Keratinocyte (primary cell): ENCODE data around the gene AAMP.

Experiments used
- EZH2 ChIP-seq: IDR thresholded peaks from one replicate; pipeline ENCODE4 v1.6.1; 2012; ENCODE audit warnings: inconsistent platforms, mild to moderate bottlenecking, low read length, moderate library complexity
- TF ChIP-seq, protein P1 (sequence below), 3 experiments: IDR thresholded peaks in 1 of 3; conservative IDR thresholded peaks in 1 of 3; optimal IDR thresholded peaks in 1 of 3; 2 replicates in 2 of 3; 3 replicates in 1 of 3; pipeline versions ENCODE3 to v1.5.1; 2011; ENCODE audit warnings: low read length in 3 of 3, mild to moderate bottlenecking in 3 of 3, moderate library complexity in 2 of 3, control low read depth in 1 of 3, inconsistent platforms in 1 of 3; ENCODE audit not compliant: insufficient read depth in 2 of 3; ENCODE audit errors: extremely low read depth in 1 of 3

DNA sequence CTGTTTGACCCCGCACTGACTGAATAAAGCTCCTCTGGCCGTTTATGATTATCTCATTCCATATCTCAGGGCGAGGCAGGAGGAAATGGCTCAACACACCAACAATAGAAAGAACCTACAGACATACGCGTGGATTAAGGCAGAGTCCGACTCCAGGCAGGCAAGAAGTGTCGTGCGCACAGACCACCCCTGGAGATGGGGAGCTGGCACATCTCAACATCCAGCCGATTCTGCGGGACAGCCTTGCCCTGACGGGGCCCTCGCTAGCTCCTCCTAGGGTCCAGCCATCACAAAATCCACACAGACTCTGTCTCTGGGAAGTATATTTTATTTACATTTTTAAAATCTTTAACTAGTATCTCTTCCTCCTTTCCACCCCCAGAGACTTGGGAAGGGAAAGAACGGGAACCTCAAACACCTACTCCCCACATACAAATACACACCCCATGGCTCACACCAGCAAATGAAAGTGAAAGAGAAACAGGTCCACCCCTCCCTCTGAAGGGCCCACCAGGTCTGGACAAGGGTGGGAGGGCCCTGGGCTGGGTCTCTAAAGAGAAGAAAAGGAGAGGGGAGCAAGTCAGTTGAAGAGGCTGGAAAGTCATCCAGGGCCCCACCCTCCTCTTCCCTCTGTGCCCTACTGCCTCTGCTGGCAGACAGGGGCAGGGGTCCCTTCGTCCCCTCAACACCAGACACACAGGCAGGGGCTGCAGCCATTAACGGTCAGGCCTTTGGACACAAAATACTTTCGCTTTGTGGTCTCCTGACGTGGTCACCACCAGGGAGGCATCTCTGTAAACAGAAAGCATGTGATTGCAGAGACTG lies 5.9 kb downstream of the AAMP start:
- TF ChIP-seq, protein P1, sequence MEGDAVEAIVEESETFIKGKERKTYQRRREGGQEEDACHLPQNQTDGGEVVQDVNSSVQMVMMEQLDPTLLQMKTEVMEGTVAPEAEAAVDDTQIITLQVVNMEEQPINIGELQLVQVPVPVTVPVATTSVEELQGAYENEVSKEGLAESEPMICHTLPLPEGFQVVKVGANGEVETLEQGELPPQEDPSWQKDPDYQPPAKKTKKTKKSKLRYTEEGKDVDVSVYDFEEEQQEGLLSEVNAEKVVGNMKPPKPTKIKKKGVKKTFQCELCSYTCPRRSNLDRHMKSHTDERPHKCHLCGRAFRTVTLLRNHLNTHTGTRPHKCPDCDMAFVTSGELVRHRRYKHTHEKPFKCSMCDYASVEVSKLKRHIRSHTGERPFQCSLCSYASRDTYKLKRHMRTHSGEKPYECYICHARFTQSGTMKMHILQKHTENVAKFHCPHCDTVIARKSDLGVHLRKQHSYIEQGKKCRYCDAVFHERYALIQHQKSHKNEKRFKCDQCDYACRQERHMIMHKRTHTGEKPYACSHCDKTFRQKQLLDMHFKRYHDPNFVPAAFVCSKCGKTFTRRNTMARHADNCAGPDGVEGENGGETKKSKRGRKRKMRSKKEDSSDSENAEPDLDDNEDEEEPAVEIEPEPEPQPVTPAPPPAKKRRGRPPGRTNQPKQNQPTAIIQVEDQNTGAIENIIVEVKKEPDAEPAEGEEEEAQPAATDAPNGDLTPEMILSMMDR (optimal IDR thresholded peaks at IDR 0.05 in 1 of 3, IDR thresholded peaks at IDR 0.05 in 1 of 3, conservative IDR thresholded peaks at IDR 0.05 in 1 of 3; ENCODE audit: extremely low read depth in 1 of 3, insufficient read depth in 2 of 3, low read length in 3 of 3), result no peak
- no peak for TF ChIP-seq EZH2
